AG09309 (cell line): Measurements from ENCODE around the gene SLCO6A1.

Experiments used
- DNase-seq: peaks from one replicate; pipeline ENCODE4 v3.0.0-alpha.2; 2010; ENCODE audit warnings: low read depth
- H3K4me3 ChIP-seq: 2 replicates; pipeline ENCODE4 v1.5.1; 2011; ENCODE audit warnings: mild to moderate bottlenecking, low read depth, low read length, moderate library complexity; ENCODE audit not compliant: control insufficient read depth
- CTCF ChIP-seq: IDR thresholded peaks from 2 replicates; pipeline ENCODE4 v1.5.1; 2011; ENCODE audit warnings: mild to moderate bottlenecking, low read depth, low read length, inconsistent platforms; ENCODE audit not compliant: insufficient read depth, control insufficient read depth; ENCODE audit errors: missing control alignments

The SLCO6A1 gene

DNA sequence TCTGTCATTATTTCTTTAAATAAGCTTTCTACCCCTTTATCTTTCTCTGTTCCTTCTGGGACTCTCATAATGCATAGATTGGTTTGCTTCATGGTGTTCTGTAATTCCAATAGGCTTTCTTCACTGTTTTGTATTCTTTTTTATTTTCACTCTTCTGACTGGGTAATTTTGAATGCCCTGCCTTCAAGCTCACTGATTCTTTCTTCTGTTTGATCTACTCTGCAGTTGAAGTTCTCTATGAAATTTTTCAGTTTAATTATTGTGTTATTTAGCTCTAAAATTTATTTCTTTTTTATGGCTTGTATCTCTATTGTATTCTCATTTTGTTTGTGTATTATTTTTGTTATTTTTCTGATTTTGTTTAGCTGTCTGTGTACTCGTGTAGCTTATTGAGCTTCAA is 113.4 kb downstream of the SLCO6A1 start:
- no peak overlapping the region for H3K4me3 ChIP-seq
- TF ChIP-seq CTCF, result no peak
- DNase-seq, result no peak

- DNase-seq, result no peak
- no peak overlapping the region for H3K4me3 ChIP-seq
- no peak for TF ChIP-seq CTCF
Observed at GRCh38 chr5:102380174-102380573, 118.6 kb downstream of the SLCO6A1 start.

GRCh38 chr5:102375876-102376275 is 122.9 kb downstream of the SLCO6A1 start:
- DNase-seq, result no peak
- no peak overlapping the region for H3K4me3 ChIP-seq
- no peak for TF ChIP-seq CTCF

DNA sequence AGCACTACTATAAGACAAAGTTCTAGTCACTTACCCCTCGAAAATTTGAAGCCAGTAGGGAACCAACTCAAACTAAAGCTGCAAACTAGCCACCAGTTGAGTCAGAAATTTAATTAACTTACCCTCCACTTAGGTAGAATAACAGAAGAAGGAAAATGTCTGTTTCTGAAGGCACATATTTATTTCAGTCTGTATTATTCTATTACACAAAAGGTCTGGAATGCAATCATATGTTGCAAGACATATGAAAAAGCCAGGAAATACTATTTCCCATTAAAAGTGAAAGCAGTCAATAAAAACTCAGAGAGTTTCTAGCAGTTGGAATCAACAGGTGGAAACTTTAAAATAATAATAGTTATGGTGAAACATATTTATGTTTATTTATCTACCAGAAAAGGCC is 123.5 kb downstream of the SLCO6A1 start:
- TF ChIP-seq CTCF, result no peak
- DNase-seq, result no peak
- no peak overlapping the region for H3K4me3 ChIP-seq

DNA sequence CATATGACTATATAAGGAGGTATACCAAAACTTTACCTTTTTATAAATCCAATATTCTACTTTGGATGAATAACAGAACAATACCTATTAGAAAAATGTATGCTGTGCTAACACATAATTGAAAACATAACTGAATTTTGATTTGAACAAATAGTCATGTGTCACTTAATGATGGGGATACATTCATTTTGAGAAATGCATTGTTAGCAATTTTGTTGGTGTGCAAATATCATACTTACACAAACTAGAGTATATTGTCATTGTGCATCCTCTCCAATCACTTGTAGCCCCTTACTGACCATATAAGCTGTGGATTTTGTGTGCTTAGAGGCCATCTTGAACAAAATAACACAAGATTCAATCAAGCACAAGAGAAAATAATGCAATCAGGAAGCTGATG is 130.4 kb downstream of the SLCO6A1 start:
- no peak for DNase-seq
- no peak for TF ChIP-seq CTCF

DNA sequence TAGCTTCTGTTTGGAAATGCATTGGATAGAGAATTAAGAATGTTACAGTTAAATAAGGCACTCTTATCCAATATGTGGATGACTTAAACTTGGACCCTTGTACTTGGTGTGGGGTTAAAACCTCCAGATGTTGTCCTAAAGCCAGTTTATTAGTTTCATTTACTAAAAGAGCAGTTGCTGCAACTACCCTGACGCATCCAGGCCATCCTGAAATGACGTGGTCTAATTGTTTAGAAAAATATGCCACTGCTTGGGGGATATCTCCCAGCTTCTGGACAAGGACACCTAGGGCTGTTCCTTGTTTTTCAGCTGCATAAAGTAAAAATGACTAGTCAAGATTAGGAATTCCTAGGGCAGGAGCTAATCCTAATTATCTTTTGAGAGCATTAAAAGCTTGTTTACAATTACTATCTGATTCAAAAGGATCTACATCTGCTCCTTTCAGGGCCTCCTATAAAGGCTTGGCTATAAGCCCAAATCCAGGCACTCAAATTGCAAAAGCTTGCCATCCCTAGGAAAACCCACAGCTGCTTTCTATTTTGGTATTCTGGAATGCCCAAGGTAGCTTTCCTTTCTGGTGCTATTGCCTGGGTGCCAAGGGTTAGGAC is 157.0 kb downstream of the SLCO6A1 start:
- no peak overlapping the region for H3K4me3 ChIP-seq
- TF ChIP-seq CTCF, result no peak
- DNase-seq, result no peak

More for the DNA sequence above, 130.4 kb downstream of the SLCO6A1 start:
- no peak overlapping the region for H3K4me3 ChIP-seq

- DNase-seq, result no peak
- no peak overlapping the region for H3K4me3 ChIP-seq
- no peak for TF ChIP-seq CTCF
Observed at GRCh38 chr5:102324714-102325113, 174.1 kb downstream of the SLCO6A1 start.
